ENCODE measurements around the gene FLYWCH2. TPM values are rescaled to one million over a fixed set of nuclear protein-coding genes. Genes with fewer than 3 reads are reported as not detected.
A peak's percentile ranks its signal among the peaks of the same experiment; 100 is the strongest.

FLYWCH2 gene
- total RNA-seq, 1 experiment from 2014 or later: 33.7 TPM

DNA sequence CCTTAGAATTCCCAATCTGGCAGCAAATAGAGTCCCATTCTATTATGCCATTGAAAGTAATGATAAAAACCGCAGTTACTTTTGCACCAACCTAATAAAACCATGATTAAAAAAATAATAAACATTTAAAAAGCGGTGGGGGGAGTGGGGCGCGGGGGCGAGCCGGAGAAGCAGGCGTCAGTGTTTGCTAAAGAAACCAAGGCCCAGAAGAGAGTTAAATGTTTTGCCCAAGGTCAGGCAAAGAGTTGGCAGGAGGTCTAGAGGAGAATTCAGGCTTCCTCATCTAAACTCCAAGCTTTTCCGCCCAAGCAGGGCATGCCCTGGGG is 15.4 kb upstream of the FLYWCH2 start:
- peak overlapping the region; percentile 79 for H2AFZ ChIP-seq (ENCODE audit: low read depth, low read length, poor library complexity, severe bottlenecking)
- intact Hi-C loops (cut with micrococcal nuclease): no loop called here
- no peaks in the 10 kb centered on the region for H3K79me2 ChIP-seq (ENCODE audit: insufficient read depth, low read length)
- H3K4me2 ChIP-seq (ENCODE audit: low read length): peak overlapping the region; percentile 88
- peak overlapping the region; percentile 92 for H3K27ac ChIP-seq (ENCODE audit: low read depth, low read length)
- TSS peak; percentile 96 for BruUV-seq (replicated peaks)
- no peaks in the 10 kb centered on the region for H3K9me3 ChIP-seq (ENCODE audit: control insufficient read depth in 1 of 2, insufficient read depth in 1 of 2, low read depth in 1 of 2, low read length in 2 of 2)
- H3K9ac ChIP-seq (ENCODE audit: low read length): peak overlapping the region; percentile 79
- POLR2A ChIA-PET: interaction anchor here (0.7 to 1.7 kb wide), 11 partner anchors 10 to 185 kb away, joined by 3 to 14 read pairs (median 3); partner anchors contain the start of genes FLYWCH1, FLYWCH2 and KCTD5
- DNase-seq (ENCODE audit: low read depth, low spot score) (no peak), ATAC-seq (no peak)
- RAD21 ChIA-PET (ENCODE audit: low non-redundant PET in 1 of 2, low total read pairs in 2 of 2, uncharacterized antibody in 2 of 2, unreplicated experiment in 2 of 2): interaction anchor here (1.2 to 1.3 kb wide), 3 partner anchors 9 to 29 kb away, joined by 3 to 10 read pairs (median 8); no protein-coding TSS in a partner anchor
- peak overlapping the region; percentile 55 to 73 for H3K4me3 ChIP-seq (replicated peaks in 1 of 2; ENCODE audit: low read depth in 1 of 2, low read length in 2 of 2)
- H3K9me2 ChIP-seq (ENCODE audit: insufficient read depth): no peaks in the 10 kb centered on the region
- no peaks in the 10 kb centered on the region for H4K20me1 ChIP-seq (ENCODE audit: insufficient read depth)
- H3K4me1 ChIP-seq (ENCODE audit: control insufficient read depth in 1 of 2, insufficient read depth in 2 of 2, low read length in 2 of 2): peaks cover 3 to 19% of the 10 kb centered on the region in 2 experiments; a peak in 3 of 4 replicates
- no peaks in the 10 kb centered on the region for H3K27me3 ChIP-seq (ENCODE audit: insufficient read depth, low read length)
- no peaks in the 10 kb centered on the region for H3K36me3 ChIP-seq (ENCODE audit: control insufficient read depth in 1 of 2, insufficient read depth in 2 of 2, low read length in 2 of 2)
- TF ChIP-seq SIN3A (IDR thresholded peaks at IDR 0.05; ENCODE audit: low read depth): no peak
- TF ChIP-seq, protein P1, sequence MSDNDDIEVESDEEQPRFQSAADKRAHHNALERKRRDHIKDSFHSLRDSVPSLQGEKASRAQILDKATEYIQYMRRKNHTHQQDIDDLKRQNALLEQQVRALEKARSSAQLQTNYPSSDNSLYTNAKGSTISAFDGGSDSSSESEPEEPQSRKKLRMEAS (IDR thresholded peaks at IDR 0.05): 0 out of 2 replicates have a peak, but pooled peaks have one; percentile 5
- peak; percentile 62 for TF ChIP-seq EGR1 (IDR thresholded peaks at IDR 0.05; ENCODE audit: low read depth)
- CTCF ChIA-PET: interaction anchor here (0.7 to 2.9 kb wide), 17 partner anchors 9 to 115 kb away, joined by 3 to 42 read pairs (median 5); partner anchors contain the start of genes FLYWCH2, PRSS21 and PRSS22

- peak overlapping the region; percentile 79 for H3K9ac ChIP-seq (ENCODE audit: low read length)
- intact Hi-C loops (cut with micrococcal nuclease): loop anchor here (1.0 kb wide), 1 partner anchor 26 kb away; no protein-coding TSS in a partner anchor
- DNase-seq (ENCODE audit: low read depth, low spot score): peak; percentile 86
- TF ChIP-seq, protein P2, sequence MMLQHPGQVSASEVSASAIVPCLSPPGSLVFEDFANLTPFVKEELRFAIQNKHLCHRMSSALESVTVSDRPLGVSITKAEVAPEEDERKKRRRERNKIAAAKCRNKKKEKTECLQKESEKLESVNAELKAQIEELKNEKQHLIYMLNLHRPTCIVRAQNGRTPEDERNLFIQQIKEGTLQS (IDR thresholded peaks at IDR 0.05): no peak
- TF ChIP-seq SIN3A (IDR thresholded peaks at IDR 0.05; ENCODE audit: low read depth) (peak; percentile 74), ZFX (IDR thresholded peaks at IDR 0.05) (peak; percentile 52; the same call in 1 of the 2 replicates), EZH2phosphoT487 (IDR thresholded peaks at IDR 0.05; ENCODE audit: borderline replicate concordance) (no peak), ZNF274 (IDR thresholded peaks at IDR 0.05; ENCODE audit: low read depth, low read length) (no peak), SP1 (IDR thresholded peaks at IDR 0.05; ENCODE audit: low read depth) (peak; percentile 44)
- TF ChIP-seq, protein P3, sequence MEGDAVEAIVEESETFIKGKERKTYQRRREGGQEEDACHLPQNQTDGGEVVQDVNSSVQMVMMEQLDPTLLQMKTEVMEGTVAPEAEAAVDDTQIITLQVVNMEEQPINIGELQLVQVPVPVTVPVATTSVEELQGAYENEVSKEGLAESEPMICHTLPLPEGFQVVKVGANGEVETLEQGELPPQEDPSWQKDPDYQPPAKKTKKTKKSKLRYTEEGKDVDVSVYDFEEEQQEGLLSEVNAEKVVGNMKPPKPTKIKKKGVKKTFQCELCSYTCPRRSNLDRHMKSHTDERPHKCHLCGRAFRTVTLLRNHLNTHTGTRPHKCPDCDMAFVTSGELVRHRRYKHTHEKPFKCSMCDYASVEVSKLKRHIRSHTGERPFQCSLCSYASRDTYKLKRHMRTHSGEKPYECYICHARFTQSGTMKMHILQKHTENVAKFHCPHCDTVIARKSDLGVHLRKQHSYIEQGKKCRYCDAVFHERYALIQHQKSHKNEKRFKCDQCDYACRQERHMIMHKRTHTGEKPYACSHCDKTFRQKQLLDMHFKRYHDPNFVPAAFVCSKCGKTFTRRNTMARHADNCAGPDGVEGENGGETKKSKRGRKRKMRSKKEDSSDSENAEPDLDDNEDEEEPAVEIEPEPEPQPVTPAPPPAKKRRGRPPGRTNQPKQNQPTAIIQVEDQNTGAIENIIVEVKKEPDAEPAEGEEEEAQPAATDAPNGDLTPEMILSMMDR (IDR thresholded peaks at IDR 0.05 in 2 of 3, conservative IDR thresholded peaks at IDR 0.05 in 1 of 3; ENCODE audit: borderline replicate concordance in 1 of 3, insufficient read depth in 1 of 3, low read depth in 2 of 3, low read length in 2 of 3): peak; percentile 95 to 96 (median 96)
- TF ChIP-seq, protein P1 (IDR thresholded peaks at IDR 0.05): peak; percentile 43; the same call in 1 of the 2 replicates
- TF ChIP-seq, protein P4, sequence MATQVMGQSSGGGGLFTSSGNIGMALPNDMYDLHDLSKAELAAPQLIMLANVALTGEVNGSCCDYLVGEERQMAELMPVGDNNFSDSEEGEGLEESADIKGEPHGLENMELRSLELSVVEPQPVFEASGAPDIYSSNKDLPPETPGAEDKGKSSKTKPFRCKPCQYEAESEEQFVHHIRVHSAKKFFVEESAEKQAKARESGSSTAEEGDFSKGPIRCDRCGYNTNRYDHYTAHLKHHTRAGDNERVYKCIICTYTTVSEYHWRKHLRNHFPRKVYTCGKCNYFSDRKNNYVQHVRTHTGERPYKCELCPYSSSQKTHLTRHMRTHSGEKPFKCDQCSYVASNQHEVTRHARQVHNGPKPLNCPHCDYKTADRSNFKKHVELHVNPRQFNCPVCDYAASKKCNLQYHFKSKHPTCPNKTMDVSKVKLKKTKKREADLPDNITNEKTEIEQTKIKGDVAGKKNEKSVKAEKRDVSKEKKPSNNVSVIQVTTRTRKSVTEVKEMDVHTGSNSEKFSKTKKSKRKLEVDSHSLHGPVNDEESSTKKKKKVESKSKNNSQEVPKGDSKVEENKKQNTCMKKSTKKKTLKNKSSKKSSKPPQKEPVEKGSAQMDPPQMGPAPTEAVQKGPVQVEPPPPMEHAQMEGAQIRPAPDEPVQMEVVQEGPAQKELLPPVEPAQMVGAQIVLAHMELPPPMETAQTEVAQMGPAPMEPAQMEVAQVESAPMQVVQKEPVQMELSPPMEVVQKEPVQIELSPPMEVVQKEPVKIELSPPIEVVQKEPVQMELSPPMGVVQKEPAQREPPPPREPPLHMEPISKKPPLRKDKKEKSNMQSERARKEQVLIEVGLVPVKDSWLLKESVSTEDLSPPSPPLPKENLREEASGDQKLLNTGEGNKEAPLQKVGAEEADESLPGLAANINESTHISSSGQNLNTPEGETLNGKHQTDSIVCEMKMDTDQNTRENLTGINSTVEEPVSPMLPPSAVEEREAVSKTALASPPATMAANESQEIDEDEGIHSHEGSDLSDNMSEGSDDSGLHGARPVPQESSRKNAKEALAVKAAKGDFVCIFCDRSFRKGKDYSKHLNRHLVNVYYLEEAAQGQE (IDR thresholded peaks at IDR 0.05; ENCODE audit: low read depth): no peak
Measured at GRCh38 chr16:2867987-2868789, 14.8 kb upstream of the FLYWCH2 start.

More at GRCh38 chr16:2867987-2868789, 14.8 kb upstream of the FLYWCH2 start:
- TSS peak; percentile 99 for BruUV-seq (replicated peaks)
- Histone ChIP-seq H3K27me3 (ENCODE audit: insufficient read depth, low read length) (no peaks in the 10 kb centered on the region), H3K79me2 (ENCODE audit: insufficient read depth, low read length) (no peaks in the 10 kb centered on the region), H3K4me1 (ENCODE audit: control insufficient read depth in 1 of 2, insufficient read depth in 2 of 2, low read length in 2 of 2) (peaks cover 8 to 24% of the 10 kb centered on the region in 2 experiments; a peak in 3 of 4 replicates), H2AFZ (ENCODE audit: low read depth, low read length, poor library complexity, severe bottlenecking) (peak overlapping the region; percentile 79), H3K4me2 (ENCODE audit: low read length) (peak overlapping the region; percentile 88), H4K20me1 (ENCODE audit: insufficient read depth) (no peaks in the 10 kb centered on the region), H3K36me3 (ENCODE audit: control insufficient read depth in 1 of 2, insufficient read depth in 2 of 2, low read length in 2 of 2) (no peaks in the 10 kb centered on the region), H3K9me2 (ENCODE audit: insufficient read depth) (no peaks in the 10 kb centered on the region), H3K9me3 (ENCODE audit: control insufficient read depth in 1 of 2, insufficient read depth in 1 of 2, low read depth in 1 of 2, low read length in 2 of 2) (no peaks in the 10 kb centered on the region), H3K27ac (ENCODE audit: low read depth, low read length) (peak overlapping the region; percentile 92), H3K4me3 (replicated peaks in 1 of 2; ENCODE audit: low read depth in 1 of 2, low read length in 2 of 2) (peak overlapping the region; percentile 55 to 73)
- ChIA-PET RAD21 (ENCODE audit: low non-redundant PET in 1 of 2, low total read pairs in 2 of 2, uncharacterized antibody in 2 of 2, unreplicated experiment in 2 of 2) (interaction anchor here (1.2 to 1.3 kb wide), 3 partner anchors 10 to 29 kb away, joined by 3 to 10 read pairs (median 8); no protein-coding TSS in a partner anchor), CTCF (interaction anchor here (0.7 to 2.9 kb wide), 22 partner anchors 9 to 114 kb away, joined by 3 to 42 read pairs (median 4); partner anchors contain the start of genes FLYWCH2, PRSS21 and PRSS22), POLR2A (interaction anchor here (0.7 to 1.7 kb wide), 12 partner anchors 11 to 186 kb away, joined by 3 to 14 read pairs (median 3); partner anchors contain the start of genes FLYWCH1, FLYWCH2 and KCTD5)
- peak; percentile 96 for ATAC-seq
